ENCODE measurements around the gene TMC2.

The TMC2 gene

GRCh38 chr20:2626853-2627541, 90.6 kb downstream of the TMC2 start:
- DNase-seq (ENCODE audit: low read depth, low spot score): no peak

DNA sequence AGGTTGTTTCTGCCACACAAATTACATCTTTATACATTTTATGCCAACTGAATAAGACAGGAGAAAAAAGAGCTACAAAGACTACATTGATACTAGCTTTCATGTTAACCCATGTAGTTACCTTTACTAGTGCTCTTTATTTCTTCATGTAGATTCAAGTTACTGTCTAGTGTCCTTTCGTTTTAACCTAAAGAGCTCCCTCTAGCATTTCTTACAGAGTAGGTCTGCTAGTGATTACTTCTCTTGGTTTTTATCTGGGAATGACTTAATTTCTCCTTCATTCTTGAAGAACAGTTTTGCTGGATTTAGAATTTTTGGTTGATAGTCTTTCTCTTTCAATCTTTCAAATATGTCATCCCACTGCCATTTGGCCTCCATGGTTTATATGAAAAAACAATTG, 94.9 kb downstream of the TMC2 start:
- no peak for DNase-seq (ENCODE audit: low read depth, low spot score)

- no peak for DNase-seq (ENCODE audit: low read depth, low spot score)
Measured at GRCh38 chr20:2633381-2633780, 97.0 kb downstream of the TMC2 start.

DNA sequence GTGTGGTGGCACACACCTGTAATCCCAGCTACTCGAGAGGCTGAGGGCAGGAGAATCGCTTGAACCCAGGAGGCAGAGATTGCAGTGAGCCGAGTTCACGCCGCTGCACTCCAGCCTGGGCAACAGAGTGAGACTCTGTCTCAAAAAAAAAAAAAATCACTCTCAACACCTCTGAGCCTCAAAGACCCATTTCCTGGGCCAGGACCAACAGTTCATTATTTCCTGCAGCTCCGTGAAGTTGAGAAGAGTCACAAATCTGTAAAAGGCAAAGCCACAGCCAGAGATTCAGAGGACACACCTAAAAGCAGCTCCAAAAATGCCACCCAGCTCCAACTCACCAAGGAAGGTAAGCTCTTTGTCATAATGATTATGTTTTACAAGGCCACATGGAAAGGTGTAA, 100.9 kb downstream of the TMC2 start:
- no peak for DNase-seq (ENCODE audit: low read depth, low spot score)

- no peak for DNase-seq (ENCODE audit: low read depth, low spot score)
Measured at GRCh38 chr20:2640260-2640659, 103.9 kb downstream of the TMC2 start.

DNA sequence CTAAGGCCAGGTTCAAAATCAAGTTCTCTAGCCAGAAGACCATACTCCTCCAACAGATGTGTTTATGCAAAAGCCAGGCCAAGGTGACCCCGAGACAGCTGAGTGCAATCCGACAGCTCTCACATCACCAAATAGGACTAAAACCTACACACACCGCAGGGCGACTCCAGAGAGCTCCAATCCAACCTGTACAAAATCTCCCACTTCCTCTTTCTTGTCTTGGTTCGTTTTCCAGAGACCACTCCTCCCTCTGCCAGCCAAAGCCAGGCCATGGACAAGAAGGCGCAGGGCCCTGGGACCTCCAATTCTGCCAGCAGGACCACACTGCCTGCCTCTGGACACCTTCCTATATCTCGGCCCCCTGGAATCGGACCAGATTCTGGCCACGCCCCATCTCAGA, 104.5 kb downstream of the TMC2 start:
- DNase-seq (ENCODE audit: low read depth, low spot score): no peak

GRCh38 chr20:2643708-2644107, 107.3 kb downstream of the TMC2 start:
- no peak for DNase-seq (ENCODE audit: low read depth, low spot score)

- peak; percentile 64 for DNase-seq (ENCODE audit: low read depth, low spot score)
Measured at GRCh38 chr20:2651772-2652723, 115.7 kb downstream of the TMC2 start, which contains the start of gene NOP56. Gene NOP56 (plus strand): TSS chr20:2652632. CDS start chr20:2652661, 29 bp downstream.

- DNase-seq (ENCODE audit: low read depth, low spot score): no peak
Measured at GRCh38 chr20:2652724-2653555, 116.6 kb downstream of the TMC2 start.

- DNase-seq (ENCODE audit: low read depth, low spot score): no peak
Measured at GRCh38 chr20:2653556-2654383, 117.4 kb downstream of the TMC2 start.

DNA sequence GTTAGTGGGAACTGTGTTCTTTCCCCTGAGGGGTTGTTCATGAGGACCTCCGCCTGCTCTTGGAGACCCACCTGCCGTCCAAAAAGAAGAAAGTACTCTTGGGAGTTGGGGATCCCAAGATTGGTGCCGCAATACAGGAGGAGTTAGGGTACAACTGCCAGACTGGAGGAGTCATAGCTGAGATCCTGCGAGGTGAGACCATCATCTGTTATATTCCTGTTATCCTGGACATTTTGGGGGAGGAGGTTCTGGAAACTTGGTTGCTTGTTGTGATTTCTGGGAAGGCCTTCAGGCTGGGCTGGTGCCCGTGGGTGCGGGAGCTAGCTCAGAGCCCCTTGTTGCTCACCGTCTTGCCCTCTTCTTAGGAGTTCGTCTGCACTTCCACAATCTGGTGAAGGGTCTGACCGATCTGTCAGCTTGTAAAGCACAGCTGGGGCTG, 118.0 kb downstream of the TMC2 start:
- no peak for DNase-seq (ENCODE audit: low read depth, low spot score)

DNA sequence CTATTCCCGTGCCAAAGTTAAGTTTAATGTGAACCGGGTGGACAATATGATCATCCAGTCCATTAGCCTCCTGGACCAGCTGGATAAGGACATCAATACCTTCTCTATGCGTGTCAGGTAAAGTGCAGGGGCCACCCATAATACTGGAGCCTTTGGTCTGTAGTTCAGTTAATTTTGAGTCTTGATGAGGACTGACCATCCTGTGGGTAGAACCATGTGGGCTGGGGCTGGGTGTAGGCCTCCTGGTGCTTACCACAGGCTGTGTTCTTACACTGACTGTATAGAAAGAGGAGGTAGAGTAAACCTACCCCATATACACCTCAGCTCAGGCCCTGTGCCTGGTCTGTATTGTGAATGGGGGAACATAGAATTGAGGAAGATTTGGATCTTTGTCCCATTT, 118.5 kb downstream of the TMC2 start:
- DNase-seq (ENCODE audit: low read depth, low spot score): no peak

DNA sequence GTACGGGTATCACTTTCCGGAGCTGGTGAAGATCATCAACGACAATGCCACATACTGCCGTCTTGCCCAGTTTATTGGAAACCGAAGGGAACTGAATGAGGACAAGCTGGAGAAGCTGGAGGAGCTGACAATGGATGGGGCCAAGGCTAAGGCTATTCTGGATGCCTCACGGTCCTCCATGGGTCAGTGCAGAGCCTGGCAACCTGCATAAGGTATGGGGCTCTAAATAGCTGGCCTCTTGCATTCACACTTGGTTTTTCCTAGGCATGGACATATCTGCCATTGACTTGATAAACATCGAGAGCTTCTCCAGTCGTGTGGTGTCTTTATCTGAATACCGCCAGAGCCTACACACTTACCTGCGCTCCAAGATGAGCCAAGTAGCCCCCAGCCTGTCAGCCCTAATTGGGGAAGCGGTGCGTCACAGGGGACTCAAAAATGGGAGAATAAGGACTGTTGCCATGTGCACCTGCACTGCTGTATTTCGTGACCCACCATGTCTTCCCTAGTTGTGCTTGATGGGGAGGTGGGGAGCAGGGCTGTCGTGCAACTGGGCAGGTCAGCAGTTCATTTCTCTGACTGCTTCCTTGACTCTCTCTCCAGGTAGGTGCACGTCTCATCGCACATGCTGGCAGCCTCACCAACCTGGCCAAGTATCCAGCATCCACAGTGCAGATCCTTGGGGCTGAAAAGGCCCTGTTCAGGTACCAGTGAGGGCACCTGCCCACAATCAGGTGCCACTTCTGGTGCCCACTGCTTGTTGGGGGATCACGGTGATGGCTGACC, 119.2 kb downstream of the TMC2 start:
- DNase-seq (ENCODE audit: low read depth, low spot score): no peak

GRCh38 chr20:2656471-2657117, 120.2 kb downstream of the TMC2 start:
- no peak for DNase-seq (ENCODE audit: low read depth, low spot score)

GRCh38 chr20:2657241-2657640, 120.9 kb downstream of the TMC2 start:
- DNase-seq (ENCODE audit: low read depth, low spot score): no peak

GRCh38 chr20:2657674-2658073, 121.3 kb downstream of the TMC2 start:
- no peak for DNase-seq (ENCODE audit: low read depth, low spot score)

GRCh38 chr20:2658414-2659354, 122.3 kb downstream of the TMC2 start:
- no peak for DNase-seq (ENCODE audit: low read depth, low spot score)

GRCh38 chr20:2659547-2659946, 123.2 kb downstream of the TMC2 start:
- no peak for DNase-seq (ENCODE audit: low read depth, low spot score)

All from smooth muscle cell of the brain vasculature (primary cell).